ENCODE measurements around the gene PHYH.

- TF ChIP-seq CTCF (conservative IDR thresholded peaks at IDR 0.05; ENCODE audit: low read length) (no peak), EZH2phosphoT487 (IDR thresholded peaks at IDR 0.05; ENCODE audit: borderline replicate concordance, low read depth, low read length) (no peak)
Observed at GRCh38 chr10:13338390-13339110, 38.7 kb upstream of the PHYH start.

Data from OCI-LY7 (cell line).